Measurements from ENCODE around the gene DCUN1D3. TPM values are rescaled to one million over a fixed set of nuclear protein-coding genes. Genes with fewer than 3 reads are reported as not detected.
"Not testable (repeated sequence)": the region's sequence is repeated elsewhere in the genome, so short reads cannot be mapped to it uniquely, and the experiment has no call there.

Gene DCUN1D3
- 10 to 100 TPM in 2 of 4 donors, 1 to 10 TPM in 2; 6.8 to 19.6 (median 11.6) TPM for total RNA-seq
- 1 to 10 TPM; 2.2 to 8.7 (median 8.6) TPM for polyA plus RNA-seq
- long read RNA-seq, donor 1: 0 reads
- long read RNA-seq, donor 2, full-length matches to known transcripts: 2 of 3 reads
- long read RNA-seq, donor 2, partial matches to known transcripts: 0 of 3 reads
- long read RNA-seq, donor 2, other reads (novel, unspliced or antisense): 1 of 3 reads

- DNase-seq (peak; percentile 97 to 99), ATAC-seq (peak; percentile 91 to 93 (median 92))
- intact Hi-C loops (cut with DNase I): loop anchor here (5.0 kb wide), 2 partner anchors 33 to 93 kb away; partner anchors contain the start of genes ERI2 (in 1 of the 2) and REXO5 (in 1 of the 2)
- Histone ChIP-seq H3K27ac (peak within 1 kb of the TSS; percentile 96), H3K36me3 (ENCODE audit: insufficient read depth in 1 of 2, low read depth in 1 of 2) (peaks cover 5 to 13% of the 10 kb centered on the region in 2 donors), H3K4me1 (peaks cover 41% of the 10 kb centered on the region), H3K27me3 (ENCODE audit: insufficient read depth in 3 of 3, low read length in 2 of 3) (no peaks in the 10 kb centered on the region), H3K4me3 (peak within 1 kb of the TSS; percentile 91), H3K9me3 (no peaks in the 10 kb centered on the region)
- WGBS, 3 donors: 0 to 1% (median 1%) methylated on average over 60 to 62 of the region's 62 CpGs
- no peak for TF ChIP-seq CTCF (IDR thresholded peaks at IDR 0.05)
These were observed at the start of gene DCUN1D3, which contains the start of gene LYRM1 for GRCh38 chr16:20900299-20901067. TSS of gene DCUN1D3 (minus strand) at chr16:20900358. CDS start at chr16:20862538, 37,820 bp downstream. TSS of gene LYRM1 (plus strand) at chr16:20900771. CDS start at chr16:20915556, 14,785 bp downstream.

GRCh38 chr16:20949660-20950059 lies 49.5 kb upstream of the DCUN1D3 start:
- intact Hi-C loops (cut with DNase I): no loop called here
- 65 to 76% (median 71%) methylated on average over 3 of the region's 3 CpGs for WGBS, 3 donors

GRCh38 chr16:20948444-20948843 lies 48.3 kb upstream of the DCUN1D3 start:
- no peak for ATAC-seq
- WGBS, 3 donors: 81 to 87% (median 86%) methylated on average over 9 of the region's 9 CpGs

More at GRCh38 chr16:20949660-20950059, 49.5 kb upstream of the DCUN1D3 start:
- no peak for DNase-seq
- no peaks in the 10 kb centered on the region for H3K4me1 ChIP-seq
- no peaks in the 10 kb centered on the region for H3K9me3 ChIP-seq
- no peak overlapping the region for H3K27ac ChIP-seq
- H3K36me3 ChIP-seq (ENCODE audit: insufficient read depth in 1 of 2, low read depth in 1 of 2): no peaks in the 10 kb centered on the region
- peaks cover 0 to 4% (median 0%) of the 10 kb centered on the region in 3 donors for H3K27me3 ChIP-seq (ENCODE audit: insufficient read depth in 3 of 3, low read length in 2 of 3)
- TF ChIP-seq CTCF (IDR thresholded peaks at IDR 0.05): no peak
- ATAC-seq: no peak
- no peak overlapping the region for H3K4me3 ChIP-seq

GRCh38 chr16:20946015-20946629 lies 46.0 kb upstream of the DCUN1D3 start:
- WGBS, 3 donors: 88 to 89% (median 88%) methylated on average over 8 of the region's 8 CpGs
- Histone ChIP-seq H3K27me3 (ENCODE audit: insufficient read depth in 3 of 3, low read length in 2 of 3) (peaks cover 0 to 4% (median 0%) of the 10 kb centered on the region in 3 donors), H3K9me3 (no peaks in the 10 kb centered on the region), H3K4me1 (no peaks in the 10 kb centered on the region), H3K4me3 (no peak overlapping the region), H3K27ac (no peak overlapping the region), H3K36me3 (ENCODE audit: insufficient read depth in 1 of 2, low read depth in 1 of 2) (no peaks in the 10 kb centered on the region)
- TF ChIP-seq CTCF (IDR thresholded peaks at IDR 0.05): no peak
- DNase-seq: no peak
- ATAC-seq: no peak
- intact Hi-C loops (cut with DNase I): no loop called here

More at GRCh38 chr16:20948444-20948843, 48.3 kb upstream of the DCUN1D3 start:
- Histone ChIP-seq H3K27me3 (ENCODE audit: insufficient read depth in 3 of 3, low read length in 2 of 3) (peaks cover 0 to 4% (median 0%) of the 10 kb centered on the region in 3 donors), H3K27ac (no peak overlapping the region), H3K9me3 (no peaks in the 10 kb centered on the region), H3K36me3 (ENCODE audit: insufficient read depth in 1 of 2, low read depth in 1 of 2) (no peaks in the 10 kb centered on the region), H3K4me3 (no peak overlapping the region), H3K4me1 (no peaks in the 10 kb centered on the region)
- DNase-seq: no peak
- intact Hi-C loops (cut with DNase I): no loop called here
- no peak for TF ChIP-seq CTCF (IDR thresholded peaks at IDR 0.05)

- DNase-seq; H3K4me3 ChIP-seq; H3K4me1 ChIP-seq; H3K27me3 ChIP-seq (ENCODE audit: insufficient read depth in 3 of 3, low read length in 2 of 3); ATAC-seq; H3K9me3 ChIP-seq; H3K36me3 ChIP-seq (ENCODE audit: insufficient read depth in 1 of 2, low read depth in 1 of 2); intact Hi-C loops (cut with DNase I); H3K27ac ChIP-seq: not testable (repeated sequence)
- 93 to 95% (median 94%) methylated on average over 11 of the region's 11 CpGs for WGBS, 3 donors
These were observed 45.4 kb upstream of the DCUN1D3 start for GRCh38 chr16:20945575-20945875.

Data from psoas muscle (tissue), 8 donors.